Measurements from ENCODE around the gene BTNL2.
A peak's percentile ranks its signal among the peaks of the same experiment; 100 is the strongest.
"Not testable (repeated sequence)": the region's sequence is repeated elsewhere in the genome, so short reads cannot be mapped to it uniquely, and the experiment has no call there.

Gene BTNL2, protein sequence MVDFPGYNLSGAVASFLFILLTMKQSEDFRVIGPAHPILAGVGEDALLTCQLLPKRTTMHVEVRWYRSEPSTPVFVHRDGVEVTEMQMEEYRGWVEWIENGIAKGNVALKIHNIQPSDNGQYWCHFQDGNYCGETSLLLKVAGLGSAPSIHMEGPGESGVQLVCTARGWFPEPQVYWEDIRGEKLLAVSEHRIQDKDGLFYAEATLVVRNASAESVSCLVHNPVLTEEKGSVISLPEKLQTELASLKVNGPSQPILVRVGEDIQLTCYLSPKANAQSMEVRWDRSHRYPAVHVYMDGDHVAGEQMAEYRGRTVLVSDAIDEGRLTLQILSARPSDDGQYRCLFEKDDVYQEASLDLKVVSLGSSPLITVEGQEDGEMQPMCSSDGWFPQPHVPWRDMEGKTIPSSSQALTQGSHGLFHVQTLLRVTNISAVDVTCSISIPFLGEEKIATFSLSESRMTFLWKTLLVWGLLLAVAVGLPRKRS

DNA sequence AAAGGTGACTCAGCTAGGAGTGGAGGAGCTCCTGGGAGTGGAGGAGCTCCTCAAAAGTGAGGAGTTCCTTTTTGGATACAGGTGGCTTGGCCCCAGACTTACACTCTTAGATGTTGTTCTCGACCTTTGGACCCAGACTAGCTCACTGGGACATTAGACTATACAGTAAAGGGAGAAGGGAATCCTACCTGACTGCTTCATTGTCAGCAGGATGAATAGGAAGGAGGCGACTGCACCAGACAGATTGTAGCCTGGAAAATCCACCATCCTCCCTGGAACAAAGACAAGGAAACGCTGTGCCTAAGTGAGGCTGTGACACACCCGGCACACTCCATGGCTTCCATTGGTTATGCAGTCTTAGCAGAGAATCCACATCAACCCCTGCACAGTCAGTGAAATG lies at the start of gene BTNL2:
Gene BTNL2, minus strand, starts transcription at position 325 of the 400 bp plus-strand sequence. Its CDS starts 58 bp downstream, at position 267.
- H3K27ac Mint-ChIP-seq, result no peak within 1 kb of the TSS
- ATAC-seq (replicated peaks) (no peak), DNase-seq (no peak)
- H3K27me3 Mint-ChIP-seq, result peaks cover 22 to 26% of the 10 kb centered on the region in 2 donors
- H3K36me3 Mint-ChIP-seq, result no peaks in the 10 kb centered on the region
- no peak within 1 kb of the TSS for H3K4me3 Mint-ChIP-seq
- H3K9me3 Mint-ChIP-seq, result no peaks in the 10 kb centered on the region
- H3K4me1 Mint-ChIP-seq, result peaks cover 4 to 6% of the 10 kb centered on the region in 2 donors

DNA sequence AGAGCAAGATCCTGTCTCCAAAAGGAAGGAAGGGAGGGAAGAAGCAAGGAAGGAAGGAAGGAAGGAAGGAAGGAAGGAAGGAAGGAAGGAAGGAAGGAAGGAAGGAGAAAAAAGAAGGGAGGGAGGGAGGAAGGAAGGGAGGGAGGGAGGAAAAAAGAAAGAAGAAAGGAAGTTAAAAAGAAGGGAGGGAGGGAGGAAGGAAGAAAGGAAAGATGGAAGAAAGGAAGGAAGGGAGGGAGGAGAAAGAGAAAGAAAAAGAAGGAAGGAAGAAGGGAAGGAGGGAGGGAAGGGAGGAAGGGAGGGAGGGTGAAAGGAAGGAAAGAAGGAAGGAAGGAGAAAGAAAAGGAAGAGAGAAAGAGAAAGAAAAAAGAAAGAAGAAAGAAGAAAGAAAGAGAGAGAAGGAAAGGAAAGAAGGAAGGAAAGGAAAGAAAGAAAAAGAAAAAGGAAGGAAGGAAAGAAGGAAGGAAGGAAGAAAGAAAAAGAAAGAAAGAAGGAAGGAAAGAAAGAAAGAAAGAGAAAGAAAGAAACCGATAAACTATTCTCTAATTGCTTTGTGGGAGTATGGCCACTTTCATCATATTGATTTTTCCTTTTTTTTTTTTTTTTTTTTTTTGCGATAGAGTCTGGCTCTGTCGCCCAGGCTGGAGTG lies 42.2 kb upstream of the BTNL2 start:
- no peaks in the 10 kb centered on the region for H3K27me3 Mint-ChIP-seq
- no peak for DNase-seq
- peaks cover 22 to 37% of the 10 kb centered on the region in 2 donors for H3K4me1 Mint-ChIP-seq
- no peak overlapping the region for H3K4me3 Mint-ChIP-seq
- no peak overlapping the region for H3K27ac Mint-ChIP-seq
- no peak for ATAC-seq (replicated peaks)
- peaks cover 20 to 24% of the 10 kb centered on the region in 2 donors for H3K9me3 Mint-ChIP-seq
- H3K36me3 Mint-ChIP-seq, result peaks cover 31 to 37% of the 10 kb centered on the region in 2 donors

DNA sequence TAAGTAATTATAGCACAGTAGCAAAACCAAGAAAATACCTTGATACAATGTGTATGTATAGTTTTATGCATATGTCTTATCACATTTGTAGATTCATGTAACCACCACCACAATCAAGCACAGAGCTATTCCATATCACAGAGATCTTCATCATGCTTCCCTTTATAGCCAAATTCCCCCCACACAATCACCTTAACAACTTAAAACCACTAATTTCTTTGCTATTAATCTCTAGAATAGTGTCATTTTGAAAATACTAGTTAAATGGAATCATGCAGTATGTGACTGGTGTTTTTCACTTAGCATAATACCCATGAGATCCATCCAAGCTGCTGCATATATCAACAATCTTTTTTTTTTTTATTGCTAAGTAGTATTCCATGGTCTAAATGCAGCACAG lies 41.0 kb upstream of the BTNL2 start:
- DNase-seq (no peak), ATAC-seq (replicated peaks) (peak; percentile 25 to 33)
- Mint-ChIP-seq H3K36me3 (peaks cover 42 to 43% of the 10 kb centered on the region in 2 donors), H3K27ac (no peak overlapping the region), H3K4me1 (peaks cover 30 to 50% of the 10 kb centered on the region in 2 donors), H3K27me3 (no peaks in the 10 kb centered on the region), H3K9me3 (peaks cover 17 to 25% of the 10 kb centered on the region in 2 donors), H3K4me3 (no peak overlapping the region)

DNA sequence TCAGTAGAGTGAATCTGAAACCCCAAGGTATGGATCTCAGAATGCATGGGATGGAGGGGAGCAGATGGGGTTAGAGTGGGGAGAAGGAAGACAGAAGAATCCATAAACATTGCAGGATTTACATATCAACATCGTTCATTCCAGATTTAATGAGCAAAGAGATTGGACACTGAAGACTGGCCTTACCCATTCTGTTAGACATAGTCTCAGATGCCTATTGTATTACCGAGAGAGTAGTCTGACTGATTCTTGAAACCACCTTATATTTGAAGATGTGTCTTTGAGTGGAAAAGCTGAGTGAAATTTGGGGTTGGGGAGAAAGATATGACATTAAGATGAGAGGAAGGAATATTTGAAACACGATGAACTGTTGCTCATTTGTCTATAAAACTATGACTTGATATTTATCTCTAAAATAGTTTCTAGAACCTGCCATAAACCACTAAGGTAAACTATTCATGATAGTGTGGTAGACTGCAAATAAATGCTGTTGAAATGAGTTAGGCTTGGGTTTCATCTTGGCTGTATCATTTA lies 38.4 kb upstream of the BTNL2 start:
- H3K36me3 Mint-ChIP-seq, result peaks cover 51 to 52% of the 10 kb centered on the region in 2 donors
- no peaks in the 10 kb centered on the region for H3K27me3 Mint-ChIP-seq
- H3K4me1 Mint-ChIP-seq, result peaks cover 40 to 63% of the 10 kb centered on the region in 2 donors
- peak in 1 of 2 donors; percentile 21 for ATAC-seq (replicated peaks)
- no peak for DNase-seq
- peak overlapping the region in 1 of 2 donors; percentile 51 for H3K4me3 Mint-ChIP-seq
- H3K9me3 Mint-ChIP-seq, result peaks cover 1 to 9% of the 10 kb centered on the region in 2 donors
- peak overlapping the region; percentile 15 for H3K27ac Mint-ChIP-seq

DNA sequence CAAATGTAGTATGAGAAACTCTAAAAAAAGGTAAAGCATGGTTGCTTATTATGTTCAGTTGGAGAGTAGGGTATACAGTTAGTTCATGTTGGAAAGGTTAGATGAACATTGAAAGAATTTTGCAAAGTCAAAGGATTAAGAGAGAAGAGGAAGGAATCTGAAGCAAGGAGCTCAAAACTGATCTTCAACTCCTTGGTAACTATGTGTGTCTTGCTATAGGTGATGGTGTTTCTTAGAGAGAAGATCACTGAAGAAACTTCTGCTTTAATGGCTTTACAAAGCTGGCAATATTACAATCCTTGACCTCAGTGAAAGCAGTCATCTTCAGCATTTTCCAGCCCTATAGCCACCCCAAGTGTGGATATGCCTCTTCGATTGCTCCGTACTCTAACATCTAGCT lies 37.5 kb upstream of the BTNL2 start:
- DNase-seq (no peak), ATAC-seq (replicated peaks) (no peak)
- Mint-ChIP-seq H3K9me3 (peaks cover 2 to 9% of the 10 kb centered on the region in 2 donors), H3K4me1 (peaks cover 40 to 60% of the 10 kb centered on the region in 2 donors), H3K27ac (peak overlapping the region; percentile 15), H3K27me3 (no peaks in the 10 kb centered on the region), H3K36me3 (peaks cover 58 to 61% of the 10 kb centered on the region in 2 donors), H3K4me3 (peak overlapping the region; percentile 1 to 51)

DNA sequence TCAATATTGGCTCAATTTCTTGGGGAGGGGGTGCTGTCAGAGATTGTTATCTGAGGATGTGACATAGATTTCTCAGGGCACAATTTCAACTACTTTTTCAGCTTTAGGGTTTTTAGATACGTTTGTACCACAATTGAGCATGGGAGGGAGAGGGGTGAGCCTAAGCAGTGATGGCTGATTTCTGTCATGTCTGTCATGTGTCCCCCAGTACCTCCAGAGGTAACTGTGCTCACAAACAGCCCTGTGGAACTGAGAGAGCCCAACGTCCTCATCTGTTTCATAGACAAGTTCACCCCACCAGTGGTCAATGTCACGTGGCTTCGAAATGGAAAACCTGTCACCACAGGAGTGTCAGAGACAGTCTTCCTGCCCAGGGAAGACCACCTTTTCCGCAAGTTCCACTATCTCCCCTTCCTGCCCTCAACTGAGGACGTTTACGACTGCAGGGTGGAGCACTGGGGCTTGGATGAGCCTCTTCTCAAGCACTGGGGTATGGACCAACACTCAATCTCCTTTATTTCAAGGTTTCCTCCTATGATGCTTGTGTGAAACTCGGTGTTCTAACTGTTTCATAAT lies 36.1 kb upstream of the BTNL2 start:
- ATAC-seq (replicated peaks) (no peak), DNase-seq (no peak)
- H3K4me3 Mint-ChIP-seq, result peak overlapping the region; percentile 88 to 97
- H3K9me3 Mint-ChIP-seq, result peaks cover 4 to 5% of the 10 kb centered on the region in 2 donors
- H3K27me3 Mint-ChIP-seq, result no peaks in the 10 kb centered on the region
- peaks cover 47 to 68% of the 10 kb centered on the region in 2 donors for H3K4me1 Mint-ChIP-seq
- H3K36me3 Mint-ChIP-seq, result peaks cover 60 to 70% of the 10 kb centered on the region in 2 donors
- peak overlapping the region; percentile 100 for H3K27ac Mint-ChIP-seq

DNA sequence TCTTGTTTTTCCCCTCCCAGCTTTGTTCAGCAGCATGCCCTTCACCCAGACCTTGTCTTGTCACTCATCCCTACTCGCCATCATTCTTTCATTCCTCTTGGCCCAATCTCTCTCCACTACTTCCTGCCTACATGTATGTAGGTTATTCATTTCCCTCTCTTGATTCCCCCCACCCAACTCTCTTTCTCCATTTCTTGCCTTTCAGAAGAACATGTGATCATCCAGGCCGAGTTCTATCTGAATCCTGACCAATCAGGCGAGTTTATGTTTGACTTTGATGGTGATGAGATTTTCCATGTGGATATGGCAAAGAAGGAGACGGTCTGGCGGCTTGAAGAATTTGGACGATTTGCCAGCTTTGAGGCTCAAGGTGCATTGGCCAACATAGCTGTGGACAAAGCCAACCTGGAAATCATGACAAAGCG lies 35.3 kb upstream of the BTNL2 start:
- peaks cover 47 to 76% of the 10 kb centered on the region in 2 donors for H3K4me1 Mint-ChIP-seq
- peak overlapping the region; percentile 100 for H3K27ac Mint-ChIP-seq
- ATAC-seq (replicated peaks) (no peak), DNase-seq (no peak)
- H3K27me3 Mint-ChIP-seq, result no peaks in the 10 kb centered on the region
- H3K9me3 Mint-ChIP-seq, result peaks cover 4 to 5% of the 10 kb centered on the region in 2 donors
- H3K36me3 Mint-ChIP-seq, result peaks cover 60 to 74% of the 10 kb centered on the region in 2 donors
- peak overlapping the region; percentile 88 to 97 for H3K4me3 Mint-ChIP-seq

DNA sequence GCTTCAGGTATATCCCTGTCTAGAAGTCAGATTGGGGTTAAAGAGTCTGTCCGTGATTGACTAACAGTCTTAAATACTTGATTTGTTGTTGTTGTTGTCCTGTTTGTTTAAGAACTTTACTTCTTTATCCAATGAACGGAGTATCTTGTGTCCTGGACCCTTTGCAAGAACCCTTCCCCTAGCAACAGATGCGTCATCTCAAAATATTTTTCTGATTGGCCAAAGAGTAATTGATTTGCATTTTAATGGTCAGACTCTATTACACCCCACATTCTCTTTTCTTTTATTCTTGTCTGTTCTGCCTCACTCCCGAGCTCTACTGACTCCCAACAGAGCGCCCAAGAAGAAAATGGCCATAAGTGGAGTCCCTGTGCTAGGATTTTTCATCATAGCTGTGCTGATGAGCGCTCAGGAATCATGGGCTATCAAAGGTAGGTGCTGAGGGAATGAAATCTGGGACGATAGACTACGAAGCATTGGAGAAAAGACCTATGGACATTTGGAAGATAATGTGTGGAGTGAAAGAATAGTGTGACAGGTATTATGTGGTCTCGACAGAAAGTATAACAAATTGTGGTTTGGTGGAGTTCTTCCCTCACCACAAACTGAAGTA lies 32.7 kb upstream of the BTNL2 start, which contains the start of gene HLA-DRA:
Gene HLA-DRA, plus strand, starts transcription at position 286 of the 613 bp plus-strand sequence. Its CDS starts 64 bp downstream, at position 350.
- Mint-ChIP-seq H3K4me3 (peak within 1 kb of the TSS; percentile 97 to 99), H3K27me3 (no peaks in the 10 kb centered on the region), H3K27ac (peak within 1 kb of the TSS; percentile 100), H3K36me3 (peaks cover 52 to 65% of the 10 kb centered on the region in 2 donors), H3K9me3 (peaks cover 4 to 5% of the 10 kb centered on the region in 2 donors), H3K4me1 (peaks cover 56 to 86% of the 10 kb centered on the region in 2 donors)
- DNase-seq (peak; percentile 77), ATAC-seq (replicated peaks) (peak; percentile 78 to 84)

DNA sequence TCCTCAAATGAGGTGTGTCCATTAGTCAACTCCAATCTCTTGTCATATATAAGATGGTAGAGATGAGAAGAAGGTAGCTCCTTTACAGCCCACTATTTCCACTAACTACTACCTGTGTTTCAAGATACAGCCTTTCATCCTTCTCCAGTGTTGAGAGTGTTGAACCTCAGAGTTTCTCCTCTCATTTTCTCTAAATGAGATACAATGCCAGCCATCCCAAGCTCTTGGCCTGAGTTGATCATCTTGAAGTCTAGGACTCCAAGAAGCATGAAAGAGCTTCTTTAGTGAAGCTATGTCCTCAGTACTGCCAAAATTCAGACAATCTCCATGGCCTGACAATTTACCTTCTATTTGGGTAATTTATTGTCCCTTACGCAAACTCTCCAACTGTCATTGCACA lies 32.2 kb upstream of the BTNL2 start:
- peak overlapping the region; percentile 100 for H3K27ac Mint-ChIP-seq
- H3K9me3 Mint-ChIP-seq, result peaks cover 4 to 5% of the 10 kb centered on the region in 2 donors
- peak overlapping the region; percentile 97 to 99 for H3K4me3 Mint-ChIP-seq

DNA sequence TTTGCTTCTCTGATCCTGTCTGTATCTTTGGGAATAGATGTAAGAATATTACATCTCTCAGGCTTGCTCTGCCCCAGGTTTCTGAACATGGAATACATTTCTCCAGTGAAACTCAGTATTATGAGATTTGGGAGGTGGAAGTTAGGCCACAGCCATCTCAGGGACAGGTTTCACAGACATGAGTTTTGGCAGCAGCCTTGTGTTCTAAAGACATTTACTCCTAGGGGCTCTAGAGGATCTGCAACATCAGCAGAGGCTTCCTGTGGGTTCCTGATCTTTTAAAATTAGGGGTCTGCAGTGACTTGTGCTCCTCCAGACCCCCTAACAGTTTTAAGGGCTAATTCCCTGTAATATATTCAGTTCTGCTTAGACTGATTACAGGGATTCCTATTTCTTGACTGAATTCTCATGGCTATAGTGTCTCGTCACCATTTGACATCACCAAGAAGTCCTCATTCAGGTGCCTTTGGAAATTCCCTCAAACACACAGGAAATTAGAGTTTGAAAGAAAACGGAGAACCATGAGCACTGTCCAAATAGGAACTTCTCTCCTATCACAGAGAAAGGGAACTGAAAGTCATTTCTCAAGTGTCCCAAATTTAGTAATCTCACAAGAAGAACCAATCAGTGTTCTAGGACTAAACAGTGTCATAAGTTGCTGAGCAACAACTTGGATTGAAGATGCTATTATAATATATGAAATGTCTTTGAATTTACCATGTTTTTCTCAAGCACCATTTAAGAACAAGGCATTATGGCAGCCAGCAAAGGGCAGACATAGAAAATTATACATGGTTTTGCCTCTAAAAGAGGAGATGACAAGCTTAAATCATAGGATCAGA lies 30.2 kb upstream of the BTNL2 start:
- H3K4me3 Mint-ChIP-seq, result peak overlapping the region; percentile 23 to 28
- peaks cover 27 to 40% of the 10 kb centered on the region in 2 donors for H3K36me3 Mint-ChIP-seq
- peaks cover 0 to 4% of the 10 kb centered on the region in 2 donors for H3K9me3 Mint-ChIP-seq
- DNase-seq (peak; percentile 46), ATAC-seq (replicated peaks) (peak; percentile 78 to 82)
- no peaks in the 10 kb centered on the region for H3K27me3 Mint-ChIP-seq
- peak overlapping the region; percentile 100 for H3K27ac Mint-ChIP-seq
- H3K4me1 Mint-ChIP-seq, result peaks cover 41 to 67% of the 10 kb centered on the region in 2 donors

More for the DNA sequence above, 32.2 kb upstream of the BTNL2 start:
- no peak for DNase-seq
- H3K27me3 Mint-ChIP-seq, result no peaks in the 10 kb centered on the region
- H3K36me3 Mint-ChIP-seq, result peaks cover 46 to 59% of the 10 kb centered on the region in 2 donors
- peaks cover 54 to 80% of the 10 kb centered on the region in 2 donors for H3K4me1 Mint-ChIP-seq
- ATAC-seq (replicated peaks), result no peak

DNA sequence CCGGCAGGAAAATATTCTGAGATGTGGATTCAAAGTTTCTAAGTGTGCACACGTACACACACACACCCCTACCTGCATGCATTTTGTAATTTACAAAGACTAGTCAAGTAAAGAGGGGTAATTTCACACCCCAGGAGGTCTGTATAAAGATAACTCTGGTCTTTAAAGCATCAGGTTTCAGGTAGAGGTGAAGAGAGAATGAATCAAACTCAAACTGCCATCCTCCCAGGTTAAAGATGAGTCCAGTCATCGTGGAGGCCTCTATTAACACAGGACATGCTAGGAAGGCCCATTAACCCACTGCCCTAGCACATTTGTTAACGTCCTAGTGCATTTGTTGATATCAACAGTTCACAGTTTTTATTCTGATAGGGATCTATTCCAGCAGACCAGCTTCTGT lies 29.2 kb upstream of the BTNL2 start:
- Mint-ChIP-seq H3K36me3 (peaks cover 16 to 30% of the 10 kb centered on the region in 2 donors), H3K9me3 (peaks cover 0 to 4% of the 10 kb centered on the region in 2 donors), H3K4me1 (peaks cover 36 to 56% of the 10 kb centered on the region in 2 donors), H3K27ac (peak overlapping the region; percentile 100), H3K4me3 (no peak overlapping the region), H3K27me3 (no peaks in the 10 kb centered on the region)
- ATAC-seq (replicated peaks), result no peak
- no peak for DNase-seq

DNA sequence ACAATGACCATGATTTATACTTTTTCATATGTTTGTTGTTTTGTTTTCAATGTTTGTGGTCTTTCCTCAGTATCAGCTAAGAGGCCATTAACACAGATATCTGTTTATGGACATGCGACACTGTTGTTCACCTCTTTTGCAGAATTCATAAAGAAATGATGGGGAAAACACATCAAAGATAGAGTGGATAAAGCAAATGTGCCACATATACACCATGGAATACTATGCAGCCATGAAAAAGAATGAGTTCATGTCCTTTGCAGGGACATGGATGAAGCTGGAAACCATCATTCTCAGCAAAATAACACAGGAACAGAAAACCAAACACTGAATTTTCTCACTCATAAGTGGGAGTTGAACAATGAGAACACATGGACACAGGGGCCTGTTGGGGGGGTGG lies 27.0 kb upstream of the BTNL2 start:
- peaks cover 28 to 42% of the 10 kb centered on the region in 2 donors for H3K4me1 Mint-ChIP-seq
- DNase-seq; ATAC-seq (replicated peaks); H3K36me3 Mint-ChIP-seq; H3K27me3 Mint-ChIP-seq; H3K9me3 Mint-ChIP-seq; H3K4me3 Mint-ChIP-seq: not testable (repeated sequence)
- peak overlapping the region; percentile 56 for H3K27ac Mint-ChIP-seq

DNA sequence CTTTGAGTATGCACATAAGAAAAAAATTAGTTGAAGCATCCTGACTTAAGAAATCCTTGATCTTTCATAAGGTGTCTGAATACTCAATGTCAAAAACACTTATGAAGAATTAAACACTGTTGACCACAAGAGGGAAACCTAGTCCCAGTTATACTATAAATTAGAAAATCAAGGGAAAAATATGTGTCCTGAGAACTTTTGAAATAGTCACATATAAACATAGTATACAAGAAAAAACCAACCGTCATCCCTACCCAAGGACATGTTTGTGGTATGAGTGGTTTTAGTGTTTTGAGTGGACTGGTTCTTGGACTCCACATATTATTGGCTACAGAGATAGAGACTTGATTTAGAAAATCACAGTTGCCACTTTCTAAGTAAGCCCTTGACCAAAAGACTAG lies 25.1 kb upstream of the BTNL2 start:
- Mint-ChIP-seq H3K4me3 (no peak overlapping the region), H3K36me3 (no peaks in the 10 kb centered on the region), H3K27me3 (no peaks in the 10 kb centered on the region), H3K27ac (no peak overlapping the region), H3K9me3 (no peaks in the 10 kb centered on the region), H3K4me1 (peaks cover 20 to 23% of the 10 kb centered on the region in 2 donors)
- ATAC-seq (replicated peaks) (peak; percentile 55), DNase-seq (no peak)

Measured in stimulated activated naive B cell treated with anti-CD40 and anti-IgM and Interleukin-4, amounts not matched to agents 10 μg/mL and 1 μg/mL and 100 μg/mL, for 72 hours (primary cell).